ENCODE data around the gene AP2A2. TPM values are rescaled to one million over a fixed set of nuclear protein-coding genes. Genes with fewer than 3 reads are reported as not detected.
"Not testable (repeated sequence)": the region's sequence is repeated elsewhere in the genome, so short reads cannot be mapped to it uniquely, and the experiment has no call there.

Gene AP2A2
- total RNA-seq, 1 donor from 2014 or later = 78.1 TPM

DNA sequence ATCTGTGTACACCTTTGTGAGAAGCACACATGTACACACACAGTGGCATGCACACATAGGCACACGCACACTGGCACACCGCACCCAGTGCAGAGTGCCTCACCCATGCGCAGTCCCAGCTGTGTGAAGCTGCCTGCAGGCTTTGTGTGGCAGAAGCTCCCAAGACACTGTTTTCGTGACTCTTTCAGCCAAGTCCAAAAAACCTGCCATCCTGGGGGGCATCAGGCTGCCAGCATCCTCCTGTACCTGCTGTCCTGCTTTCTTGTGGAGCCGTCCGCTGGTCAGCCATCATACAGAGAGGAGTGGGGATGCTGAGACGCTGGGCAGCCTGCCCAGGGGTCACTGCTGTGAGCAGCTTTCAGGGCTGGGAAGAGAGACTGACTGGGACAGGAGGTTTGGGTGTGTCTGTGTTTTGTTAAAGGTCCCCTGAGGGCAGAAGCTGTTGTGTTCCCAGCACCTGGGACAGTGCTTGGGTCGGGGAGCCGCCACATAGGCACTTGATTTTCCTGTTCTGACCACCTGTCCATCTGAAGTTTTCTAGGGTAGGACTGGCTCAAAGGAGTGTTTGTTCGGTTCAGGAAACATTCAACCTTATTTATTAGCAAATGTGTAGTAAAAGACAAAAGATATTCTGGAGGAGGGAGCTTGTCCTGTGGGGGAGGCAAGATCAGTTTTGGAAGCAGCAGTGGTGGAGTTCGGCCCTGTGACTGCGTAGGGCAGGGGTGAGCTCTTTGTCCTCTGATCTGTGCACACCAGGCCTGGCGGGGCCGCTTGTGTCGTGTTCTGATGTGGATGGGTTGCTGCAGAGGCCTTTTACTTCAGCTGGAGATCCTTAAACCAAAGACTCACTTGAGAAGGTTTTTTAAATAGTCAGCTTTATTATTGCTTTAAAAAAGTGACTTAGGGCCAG, 29.7 kb downstream of the AP2A2 start:
- Mint-ChIP-seq H3K4me1 (peaks cover 50% of the 10 kb centered on the region), H3K9me3 (no peaks in the 10 kb centered on the region), H3K27ac (ENCODE audit: unreplicated experiment) (peak overlapping the region; percentile 94), H3K27me3 (ENCODE audit: low read depth) (no peaks in the 10 kb centered on the region), H3K4me3 (no peak overlapping the region), H3K36me3 (ENCODE audit: low read depth) (no peaks in the 10 kb centered on the region)
- TF ChIP-seq, protein P1, sequence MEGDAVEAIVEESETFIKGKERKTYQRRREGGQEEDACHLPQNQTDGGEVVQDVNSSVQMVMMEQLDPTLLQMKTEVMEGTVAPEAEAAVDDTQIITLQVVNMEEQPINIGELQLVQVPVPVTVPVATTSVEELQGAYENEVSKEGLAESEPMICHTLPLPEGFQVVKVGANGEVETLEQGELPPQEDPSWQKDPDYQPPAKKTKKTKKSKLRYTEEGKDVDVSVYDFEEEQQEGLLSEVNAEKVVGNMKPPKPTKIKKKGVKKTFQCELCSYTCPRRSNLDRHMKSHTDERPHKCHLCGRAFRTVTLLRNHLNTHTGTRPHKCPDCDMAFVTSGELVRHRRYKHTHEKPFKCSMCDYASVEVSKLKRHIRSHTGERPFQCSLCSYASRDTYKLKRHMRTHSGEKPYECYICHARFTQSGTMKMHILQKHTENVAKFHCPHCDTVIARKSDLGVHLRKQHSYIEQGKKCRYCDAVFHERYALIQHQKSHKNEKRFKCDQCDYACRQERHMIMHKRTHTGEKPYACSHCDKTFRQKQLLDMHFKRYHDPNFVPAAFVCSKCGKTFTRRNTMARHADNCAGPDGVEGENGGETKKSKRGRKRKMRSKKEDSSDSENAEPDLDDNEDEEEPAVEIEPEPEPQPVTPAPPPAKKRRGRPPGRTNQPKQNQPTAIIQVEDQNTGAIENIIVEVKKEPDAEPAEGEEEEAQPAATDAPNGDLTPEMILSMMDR (conservative IDR thresholded peaks at IDR 0.05) = no peak
- DNase-seq (ENCODE audit: low read depth, low spot score) = no peak

DNA sequence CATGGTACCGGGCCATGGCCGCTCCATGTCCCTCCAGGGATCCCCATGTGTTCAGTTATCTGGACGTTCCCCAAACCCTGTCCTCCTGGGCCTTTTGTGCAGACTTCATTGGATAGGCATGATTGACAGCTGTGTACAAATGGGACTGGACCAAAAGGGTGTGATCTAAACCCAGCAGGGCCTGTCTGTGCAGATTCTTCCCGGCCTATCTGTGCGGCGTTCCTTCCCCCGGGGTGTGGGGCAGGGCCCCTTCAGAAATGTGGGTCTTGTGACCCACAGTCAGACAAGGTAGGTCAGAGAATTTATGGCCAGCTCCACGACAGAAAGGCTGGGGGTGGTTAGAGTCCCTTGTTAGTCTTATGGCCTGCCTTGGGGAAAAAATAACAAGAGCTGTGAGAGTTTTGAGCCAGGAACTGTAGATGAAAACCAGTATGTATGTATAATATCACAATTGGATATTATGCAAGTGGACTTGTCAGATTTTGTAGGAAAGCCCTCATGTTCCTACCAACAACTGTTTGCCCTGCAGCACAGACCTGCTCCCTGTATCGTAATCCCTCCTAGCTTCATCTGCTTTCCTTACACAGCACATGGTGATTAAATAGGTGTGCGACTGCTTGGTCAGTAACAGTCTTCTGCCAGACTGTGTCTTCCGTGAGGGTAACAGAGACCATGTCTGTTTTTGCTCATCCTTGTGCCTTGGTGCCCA, 31.7 kb downstream of the AP2A2 start:
- no peak overlapping the region for H3K4me3 Mint-ChIP-seq
- TF ChIP-seq, protein P1 (conservative IDR thresholded peaks at IDR 0.05) = no peak
- peaks cover 4% of the 10 kb centered on the region for H3K36me3 Mint-ChIP-seq (ENCODE audit: low read depth)
- no peak for DNase-seq (ENCODE audit: low read depth, low spot score)
- H3K9me3 Mint-ChIP-seq = no peaks in the 10 kb centered on the region
- no peaks in the 10 kb centered on the region for H3K27me3 Mint-ChIP-seq (ENCODE audit: low read depth)
- H3K27ac Mint-ChIP-seq (ENCODE audit: unreplicated experiment) = peak overlapping the region; percentile 51
- peaks cover 42% of the 10 kb centered on the region for H3K4me1 Mint-ChIP-seq

DNA sequence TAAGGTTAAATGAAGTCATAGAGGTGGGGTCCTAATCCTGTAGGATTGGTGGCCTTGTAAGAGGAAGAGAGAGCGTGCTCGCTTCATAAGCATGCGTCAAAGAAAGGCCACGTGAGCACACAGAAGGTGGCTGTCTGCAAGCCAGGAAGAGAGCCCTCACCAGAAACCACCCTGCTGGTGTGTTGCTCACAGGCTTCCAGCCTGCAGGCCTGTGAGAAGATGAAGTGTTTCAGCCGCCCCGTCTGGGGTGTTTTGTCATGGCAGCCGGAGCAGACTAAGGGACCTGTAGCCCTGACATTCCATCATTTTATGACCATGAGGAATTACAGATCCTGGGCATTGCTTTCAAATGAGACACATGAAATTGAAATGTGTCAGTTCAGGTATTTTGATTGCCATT, 32.4 kb downstream of the AP2A2 start:
- DNase-seq (ENCODE audit: low read depth, low spot score) = no peak
- H3K4me1 Mint-ChIP-seq = peaks cover 36% of the 10 kb centered on the region
- H3K27ac Mint-ChIP-seq (ENCODE audit: unreplicated experiment) = no peak overlapping the region
- H3K9me3 Mint-ChIP-seq = no peaks in the 10 kb centered on the region
- TF ChIP-seq, protein P1 (conservative IDR thresholded peaks at IDR 0.05) = no peak
- no peaks in the 10 kb centered on the region for H3K27me3 Mint-ChIP-seq (ENCODE audit: low read depth)
- no peak overlapping the region for H3K4me3 Mint-ChIP-seq
- peaks cover 7% of the 10 kb centered on the region for H3K36me3 Mint-ChIP-seq (ENCODE audit: low read depth)

DNA sequence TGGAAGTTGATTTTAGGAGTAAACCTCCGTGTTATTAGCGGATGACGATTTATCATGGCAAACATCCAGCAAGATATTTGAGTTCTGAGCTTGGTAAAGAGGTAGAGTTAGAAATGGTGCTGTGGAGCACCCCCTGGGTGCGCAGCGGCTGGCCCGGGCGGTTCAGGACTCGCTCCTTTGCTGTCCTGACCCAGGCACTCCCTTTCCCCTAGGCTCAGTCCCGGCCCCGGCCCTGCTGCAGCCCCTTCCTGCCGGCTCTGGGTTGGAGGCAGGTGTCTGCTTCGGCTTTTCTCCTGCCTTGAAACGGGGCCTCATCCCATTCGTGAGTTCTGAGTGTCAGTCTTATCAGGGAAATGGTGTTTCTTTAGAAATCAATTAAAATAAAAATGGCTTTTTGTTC, 33.4 kb downstream of the AP2A2 start:
- no peak for DNase-seq (ENCODE audit: low read depth, low spot score)
- H3K9me3 Mint-ChIP-seq = no peaks in the 10 kb centered on the region
- peaks cover 14% of the 10 kb centered on the region for H3K36me3 Mint-ChIP-seq (ENCODE audit: low read depth)
- peaks cover 35% of the 10 kb centered on the region for H3K4me1 Mint-ChIP-seq
- peak overlapping the region; percentile 84 for H3K27ac Mint-ChIP-seq (ENCODE audit: unreplicated experiment)
- H3K27me3 Mint-ChIP-seq (ENCODE audit: low read depth) = no peaks in the 10 kb centered on the region
- TF ChIP-seq, protein P1 (conservative IDR thresholded peaks at IDR 0.05) = no peak
- no peak overlapping the region for H3K4me3 Mint-ChIP-seq

DNA sequence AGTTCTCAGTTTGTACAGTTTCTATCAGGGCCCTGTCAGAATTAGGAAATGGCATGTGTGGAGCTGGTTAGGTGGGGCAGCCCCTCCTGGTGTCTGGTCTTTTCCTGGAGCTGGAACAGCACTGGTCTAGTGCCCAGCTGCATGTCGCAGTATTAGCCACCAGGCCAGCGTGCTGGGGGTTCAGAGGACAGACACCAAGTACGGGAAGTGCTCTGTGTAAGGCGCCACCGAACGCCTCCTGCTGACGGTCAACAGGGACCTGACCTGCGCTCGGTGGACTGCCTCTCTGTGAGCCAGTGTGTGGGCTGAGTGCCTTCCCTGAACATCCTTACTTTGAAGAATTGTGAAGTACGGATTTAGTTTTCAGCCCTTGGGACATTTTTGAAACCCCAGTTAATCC, 33.9 kb downstream of the AP2A2 start:
- H3K27ac Mint-ChIP-seq (ENCODE audit: unreplicated experiment) = no peak overlapping the region
- no peak for DNase-seq (ENCODE audit: low read depth, low spot score)
- no peaks in the 10 kb centered on the region for H3K9me3 Mint-ChIP-seq
- peaks cover 29% of the 10 kb centered on the region for H3K4me1 Mint-ChIP-seq
- no peaks in the 10 kb centered on the region for H3K27me3 Mint-ChIP-seq (ENCODE audit: low read depth)
- TF ChIP-seq, protein P1 (conservative IDR thresholded peaks at IDR 0.05) = no peak
- H3K36me3 Mint-ChIP-seq (ENCODE audit: low read depth) = peaks cover 20% of the 10 kb centered on the region
- no peak overlapping the region for H3K4me3 Mint-ChIP-seq

DNA sequence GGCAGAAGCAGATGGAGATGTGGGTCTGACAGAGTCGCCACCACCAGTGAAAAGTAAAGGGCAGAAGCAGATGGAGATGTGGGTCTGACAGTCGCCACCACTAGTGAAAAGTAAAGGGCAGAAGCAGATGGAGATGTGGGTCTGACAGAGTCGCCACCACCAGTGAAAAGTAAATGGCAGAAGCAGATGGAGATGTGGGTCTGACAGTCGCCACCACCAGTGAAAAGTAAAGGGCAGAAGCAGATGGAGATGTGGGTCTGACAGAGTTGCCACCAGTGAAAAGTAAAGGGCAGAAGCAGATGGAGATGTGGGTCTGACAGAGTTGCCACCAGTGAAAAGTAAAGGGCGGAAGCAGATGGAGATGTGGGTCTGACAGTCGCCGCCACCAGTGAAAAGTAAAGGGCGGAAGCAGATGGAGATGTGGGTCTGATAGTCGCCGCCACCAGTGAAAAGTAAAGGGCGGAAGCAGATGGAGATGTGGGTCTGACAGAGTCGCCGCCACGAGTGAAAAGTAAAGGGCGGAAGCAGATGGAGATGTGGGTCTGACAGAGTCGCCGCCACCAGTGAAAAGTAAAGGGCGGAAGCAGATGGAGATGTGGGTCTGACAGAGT, 35.7 kb downstream of the AP2A2 start:
- H3K4me3 Mint-ChIP-seq; DNase-seq (ENCODE audit: low read depth, low spot score); H3K9me3 Mint-ChIP-seq; H3K27me3 Mint-ChIP-seq (ENCODE audit: low read depth); H3K27ac Mint-ChIP-seq (ENCODE audit: unreplicated experiment): not testable (repeated sequence)
- Mint-ChIP-seq H3K36me3 (ENCODE audit: low read depth) (peaks cover 22% of the 10 kb centered on the region), H3K4me1 (peaks cover 14% of the 10 kb centered on the region)
